Lower leg skin (tissue), 4 donors: ENCODE results near the gene CPS1. TPM values are rescaled to one million over a fixed set of nuclear protein-coding genes. Genes with fewer than 3 reads are reported as not detected.

Experiments used
- DNase-seq, 2 donors: peaks; one replicate each; pipeline ENCODE4 v3.0.0-alpha.2; 2019; ENCODE audit warnings: low spot score in 2 of 2
- H3K4me3 ChIP-seq: fragments of 200-600 bp; sonication (generic); 2 replicates; pipeline ENCODE4 v1.5.1; 2017; ENCODE audit warnings: mild to moderate bottlenecking, low read depth; ENCODE audit not compliant: poor library complexity, severe bottlenecking
- POLR2A ChIP-seq, 2 donors: fragments of 450-650 bp; IDR thresholded peaks; one replicate each; pipeline ENCODE4 v1.6.1; 2016 to 2017; ENCODE audit warnings: antibody characterized with exemption in 2 of 2, mild to moderate bottlenecking in 1 of 2, moderate library complexity in 1 of 2
- WGBS, 2 donors: methylation state at CpG; one replicate each; pipeline ENCODE4 v1.1.5; 2018; 5-methylcytosine and 5-hydroxymethylcytosine counted together
- intact Hi-C: fragments of 100-400 bp; cut with DNase I; formaldehyde crosslinking; loops from one replicate; pipeline ENCODE4 v1.15.0; 2023; ENCODE audit warnings: low total_unique reads
- total RNA-seq, 4 donors: library from RNA; depleted of rRNA; stranded (reverse); fragments of >200 nt; gene quantifications; one replicate each; pipeline ENCODE4 v1.1.0, GENCODE V29; 2016
- TF ChIP-seq, protein P1 (sequence below), 3 donors: fragments of 450-650 bp; IDR thresholded peaks; one replicate each; pipeline ENCODE4 v1.5.1; 2016; ENCODE audit warnings: antibody characterized with exemption in 3 of 3, mild to moderate bottlenecking in 3 of 3, moderate library complexity in 2 of 3

CPS1 gene
- total RNA-seq, 4 donors from 2014 or later: 2.6 to 6.7 (median 5.3) TPM

DNA sequence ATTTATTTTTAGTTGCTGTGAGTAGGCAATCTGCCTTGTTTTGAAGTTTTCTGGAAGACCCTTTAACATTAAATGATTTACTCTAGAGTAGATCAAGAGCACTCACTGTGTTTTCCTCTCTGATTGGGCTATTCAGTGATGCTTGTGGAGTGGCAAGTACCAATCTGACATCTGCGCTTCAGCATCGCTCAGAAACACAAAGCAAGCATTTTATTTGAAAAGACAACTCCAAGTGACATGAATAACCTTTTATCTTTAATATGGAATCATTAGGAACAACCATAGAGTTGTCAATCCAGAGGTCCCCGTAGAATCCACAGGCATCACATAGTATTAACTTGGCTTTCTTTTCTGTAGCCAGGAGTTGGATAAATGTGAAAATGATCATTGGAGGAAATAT is 114.7 kb downstream of the CPS1 start:
- TF ChIP-seq, protein P1, sequence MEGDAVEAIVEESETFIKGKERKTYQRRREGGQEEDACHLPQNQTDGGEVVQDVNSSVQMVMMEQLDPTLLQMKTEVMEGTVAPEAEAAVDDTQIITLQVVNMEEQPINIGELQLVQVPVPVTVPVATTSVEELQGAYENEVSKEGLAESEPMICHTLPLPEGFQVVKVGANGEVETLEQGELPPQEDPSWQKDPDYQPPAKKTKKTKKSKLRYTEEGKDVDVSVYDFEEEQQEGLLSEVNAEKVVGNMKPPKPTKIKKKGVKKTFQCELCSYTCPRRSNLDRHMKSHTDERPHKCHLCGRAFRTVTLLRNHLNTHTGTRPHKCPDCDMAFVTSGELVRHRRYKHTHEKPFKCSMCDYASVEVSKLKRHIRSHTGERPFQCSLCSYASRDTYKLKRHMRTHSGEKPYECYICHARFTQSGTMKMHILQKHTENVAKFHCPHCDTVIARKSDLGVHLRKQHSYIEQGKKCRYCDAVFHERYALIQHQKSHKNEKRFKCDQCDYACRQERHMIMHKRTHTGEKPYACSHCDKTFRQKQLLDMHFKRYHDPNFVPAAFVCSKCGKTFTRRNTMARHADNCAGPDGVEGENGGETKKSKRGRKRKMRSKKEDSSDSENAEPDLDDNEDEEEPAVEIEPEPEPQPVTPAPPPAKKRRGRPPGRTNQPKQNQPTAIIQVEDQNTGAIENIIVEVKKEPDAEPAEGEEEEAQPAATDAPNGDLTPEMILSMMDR (IDR thresholded peaks at IDR 0.05): no peak
- TF ChIP-seq POLR2A (IDR thresholded peaks at IDR 0.05): no peak
- no peak for DNase-seq
- 73 to 85% methylated on average over 3 of the region's 3 CpGs for WGBS, 2 donors
- H3K4me3 ChIP-seq: no peak overlapping the region
- intact Hi-C loops: no loop called here

DNA sequence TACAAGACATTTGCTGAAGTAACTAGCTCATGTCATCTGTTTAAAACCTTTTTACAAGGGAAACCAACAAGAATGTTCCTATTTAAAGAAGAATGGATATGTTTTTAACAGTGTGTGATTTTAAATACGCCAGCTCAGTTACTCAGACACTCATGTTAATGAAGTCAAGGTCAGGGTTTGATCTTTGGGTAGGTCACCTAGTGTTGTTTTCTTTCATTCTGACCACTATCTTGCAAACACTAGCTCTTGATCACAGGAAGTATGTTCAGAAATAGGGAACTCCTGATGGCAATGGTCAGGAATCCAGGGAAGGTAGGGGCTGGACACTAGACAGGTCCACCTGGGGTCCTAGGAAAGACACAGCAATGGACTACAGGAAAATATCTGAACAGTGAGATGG is 116.7 kb downstream of the CPS1 start:
- 79 to 82% methylated on average over 1 of the region's 1 CpG for WGBS, 2 donors
- DNase-seq: no peak
- intact Hi-C loops: no loop called here
- TF ChIP-seq, protein P1 (IDR thresholded peaks at IDR 0.05): no peak
- no peak for TF ChIP-seq POLR2A (IDR thresholded peaks at IDR 0.05)
- no peak overlapping the region for H3K4me3 ChIP-seq

DNA sequence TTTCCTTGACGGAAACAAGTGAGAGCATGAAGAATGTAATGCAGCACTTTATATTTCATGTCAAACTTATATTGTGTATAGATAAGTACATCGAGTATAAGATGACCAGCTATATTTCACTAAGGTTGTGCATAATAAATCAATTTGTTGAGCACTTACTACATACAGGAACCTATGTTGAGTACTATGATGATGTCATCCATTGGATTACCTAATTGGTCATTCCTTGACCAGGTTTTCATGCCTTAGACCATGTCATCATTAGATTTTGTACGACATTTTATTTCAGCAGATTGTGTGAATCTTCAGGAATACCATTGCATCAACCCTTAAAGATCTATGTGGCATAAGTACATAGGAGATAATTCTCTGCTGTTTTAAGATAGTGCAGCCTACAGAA is 119.7 kb downstream of the CPS1 start:
- no peak for TF ChIP-seq POLR2A (IDR thresholded peaks at IDR 0.05)
- TF ChIP-seq, protein P1 (IDR thresholded peaks at IDR 0.05): no peak
- WGBS, 2 donors: 91 to 93% methylated on average over 3 of the region's 3 CpGs
- no peak for DNase-seq
- no peak overlapping the region for H3K4me3 ChIP-seq
- intact Hi-C loops: no loop called here

DNA sequence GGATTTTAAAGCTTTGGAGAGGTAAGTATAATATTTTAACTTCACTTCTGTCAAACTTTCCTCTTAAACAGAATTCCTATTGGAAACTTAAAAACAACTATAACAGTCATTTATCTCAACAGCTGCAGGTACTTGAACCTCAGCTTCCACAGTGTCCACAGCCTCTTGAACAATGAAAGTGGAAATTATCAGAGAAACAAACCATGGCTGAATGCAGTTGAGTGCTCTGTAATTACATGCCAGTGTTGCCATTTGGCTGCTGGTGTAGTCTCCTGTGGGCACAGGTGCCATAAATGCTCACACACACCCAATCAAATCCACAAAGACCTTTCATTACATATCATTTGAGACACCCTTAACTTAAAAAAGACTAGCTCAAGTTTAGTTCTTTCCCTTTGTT is 125.1 kb downstream of the CPS1 start:
- no peak overlapping the region for H3K4me3 ChIP-seq
- no peak for DNase-seq
- intact Hi-C loops: no loop called here
- TF ChIP-seq, protein P1 (IDR thresholded peaks at IDR 0.05): no peak
- no peak for TF ChIP-seq POLR2A (IDR thresholded peaks at IDR 0.05)

DNA sequence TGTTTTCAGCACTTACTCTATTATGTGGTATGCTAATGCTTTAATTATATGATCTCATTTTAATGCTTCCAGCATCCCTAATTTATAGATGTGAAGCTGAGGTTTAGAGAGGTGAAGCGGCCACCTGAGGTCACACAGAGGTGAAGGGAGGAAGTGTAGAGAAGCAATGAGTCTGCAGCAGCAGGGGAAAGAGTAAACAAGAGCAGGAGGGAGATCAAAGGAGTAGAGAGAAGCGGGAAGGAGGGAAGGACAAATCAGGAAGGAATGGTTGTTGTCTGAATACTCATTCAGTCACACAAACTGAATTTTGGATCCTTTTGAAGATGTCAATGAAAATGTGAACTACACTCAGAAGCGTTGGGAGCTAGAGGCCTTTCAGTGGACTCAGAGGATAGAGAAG is 130.0 kb downstream of the CPS1 start:
- 72 to 79% methylated on average over 3 of the region's 3 CpGs for WGBS, 2 donors
- no peak for DNase-seq
- TF ChIP-seq, protein P1 (IDR thresholded peaks at IDR 0.05): no peak
- TF ChIP-seq POLR2A (IDR thresholded peaks at IDR 0.05): no peak
- intact Hi-C loops: no loop called here
- no peak overlapping the region for H3K4me3 ChIP-seq

DNA sequence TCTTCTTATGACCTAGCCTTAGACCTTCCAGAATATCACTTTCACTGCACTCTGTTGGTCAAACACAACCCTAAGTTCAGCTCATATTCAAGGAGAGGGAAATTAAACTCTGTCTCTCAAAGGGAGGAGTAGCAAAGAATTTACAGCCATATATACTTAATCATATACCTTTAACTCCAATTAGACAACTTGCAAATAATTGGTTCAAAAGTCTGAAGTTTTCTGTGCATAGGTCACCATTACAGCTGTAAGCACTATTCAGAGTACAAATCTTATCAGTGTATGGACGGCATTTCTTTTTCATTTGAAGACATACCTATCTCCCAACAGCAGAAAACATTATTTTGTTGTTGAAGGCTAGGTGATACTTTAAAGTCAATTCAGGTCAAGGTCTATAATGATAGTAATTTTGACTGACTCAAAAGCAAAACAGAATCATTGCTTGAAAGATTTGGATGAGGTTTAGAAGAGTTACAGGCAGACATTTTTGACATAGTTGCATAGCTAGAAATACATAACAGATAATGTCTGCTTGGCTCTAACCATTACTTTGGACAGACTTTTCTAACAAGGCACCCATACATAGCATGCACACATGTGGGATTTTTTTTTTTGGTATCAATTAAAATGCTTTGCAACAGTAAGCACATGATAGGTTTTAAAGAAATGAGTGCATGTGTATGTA is 131.5 kb downstream of the CPS1 start:
- no peak for TF ChIP-seq POLR2A (IDR thresholded peaks at IDR 0.05)
- TF ChIP-seq, protein P1 (IDR thresholded peaks at IDR 0.05): no peak
- DNase-seq: no peak
- H3K4me3 ChIP-seq: no peak overlapping the region
- intact Hi-C loops: no loop called here
- WGBS, 2 donors: 89 to 90% methylated on average over 1 of the region's 1 CpG
